Fibroblast of lung (primary cell): ENCODE results near the gene CDH4. TPM values are rescaled to one million over a fixed set of nuclear protein-coding genes. Genes with fewer than 3 reads are reported as not detected.

Source experiments
- DNase-seq, 2 donors: peaks; one replicate each; pipeline versions ENCODE4 v3.0.0 to v3.0.0-alpha.2; 2010; ENCODE audit warnings: low read depth in 2 of 2
- H2AFZ ChIP-seq: 2 replicates; pipeline ENCODE4 v1.5.1; 2012; ENCODE audit warnings: low read length, control low read depth, inconsistent platforms
- H3K27ac ChIP-seq: 2 replicates; pipeline ENCODE4 v1.5.1; 2011; ENCODE audit warnings: low read length, control low read depth; ENCODE audit not compliant: insufficient read depth
- H3K27me3 ChIP-seq: 2 replicates; pipeline ENCODE4 v1.5.1; 2011; ENCODE audit warnings: mild to moderate bottlenecking, low read length; ENCODE audit not compliant: control insufficient read depth, insufficient read depth
- H3K36me3 ChIP-seq: 2 replicates; pipeline ENCODE4 v1.5.1; 2011; ENCODE audit warnings: low read length; ENCODE audit not compliant: control insufficient read depth, insufficient read depth
- H3K4me1 ChIP-seq: 2 replicates; pipeline ENCODE4 v1.5.1; 2011; ENCODE audit warnings: low read length; ENCODE audit not compliant: control insufficient read depth, insufficient read depth; ENCODE audit errors: extremely low read depth
- H3K4me2 ChIP-seq: 2 replicates; pipeline ENCODE4 v1.5.1; 2011; ENCODE audit warnings: low read length, control low read depth; ENCODE audit not compliant: insufficient read depth; ENCODE audit errors: extremely low read depth
- H3K4me3 ChIP-seq, 4 experiments: fragments of 200-600 bp in 1 of 4; sonication (generic) in 1 of 4; replicated peaks in 1 of 4; 2 replicates each; pipeline ENCODE4 v1.5.1; 2011 to 2016; ENCODE audit warnings: low read length in 4 of 4, low read depth in 3 of 4, mild to moderate bottlenecking in 3 of 4, control low read depth in 2 of 4, inconsistent platforms in 1 of 4, mixed read lengths in 1 of 4; ENCODE audit not compliant: insufficient read depth in 1 of 4; ENCODE audit errors: control extremely low read depth in 1 of 4
- H3K79me2 ChIP-seq: 2 replicates; pipeline ENCODE4 v1.5.1; 2012; ENCODE audit warnings: mild to moderate bottlenecking, low read length, inconsistent platforms; ENCODE audit not compliant: control insufficient read depth, insufficient read depth
- H3K9ac ChIP-seq: 2 replicates; pipeline ENCODE4 v1.5.1; 2011; ENCODE audit warnings: mild to moderate bottlenecking, low read length, control low read depth; ENCODE audit not compliant: insufficient read depth
- H3K9me3 ChIP-seq: 2 replicates; pipeline ENCODE4 v1.5.1; 2012; ENCODE audit warnings: low read depth, low read length; ENCODE audit not compliant: control insufficient read depth, insufficient read depth
- H4K20me1 ChIP-seq: 2 replicates; pipeline ENCODE4 v1.5.1; 2011; ENCODE audit warnings: low read length; ENCODE audit not compliant: control insufficient read depth, insufficient read depth; ENCODE audit errors: extremely low read depth
- CTCF ChIP-seq, 2 donors: IDR thresholded peaks in 1 of 2; conservative IDR thresholded peaks in 1 of 2; 1 replicate in 1 of 2; 2 replicates in 1 of 2; pipeline ENCODE4 v1.5.1; 2011 to 2012; ENCODE audit warnings: low read length in 2 of 2, control low read depth in 1 of 2, inconsistent platforms in 1 of 2, low read depth in 1 of 2, mild to moderate bottlenecking in 1 of 2
- EZH2 ChIP-seq: IDR thresholded peaks from 2 replicates; pipeline ENCODE4 v1.5.1; 2012; ENCODE audit warnings: low read length, control low read depth, mild to moderate bottlenecking; ENCODE audit errors: missing control alignments
- polyA plus RNA-seq, 2 donors: library from polyadenylated mRNA; depleted of rRNA in 1 of 2; stranded (reverse) in 1 of 2; unstranded in 1 of 2; fragments of >200 nt; gene quantifications; 2 replicates each; pipeline ENCODE4 v1.2.1, GENCODE V29; 2011 to 2012; ENCODE audit warnings: missing spikeins in 1 of 2
- total RNA-seq: library from RNA; depleted of rRNA; stranded (reverse); fragments of >200 nt; gene quantifications from 2 replicates; pipeline ENCODE4 v1.2.1, GENCODE V29; 2014

Gene CDH4
- total and polyA plus RNA-seq, 2 donors (not counting 1 experiment from before 2014, with no cell fraction given) = 4.8 to 6.8 TPM

GRCh38 chr20:61538183-61538942 is 286.3 kb downstream of the CDH4 start:
- H2AFZ ChIP-seq = no peak overlapping the region

GRCh38 chr20:61538943-61539265 is 286.8 kb downstream of the CDH4 start:
- Histone ChIP-seq H3K27ac (no peak overlapping the region), H3K36me3 (no peaks in the 10 kb centered on the region), H3K9ac (no peak overlapping the region), H3K27me3 (no peaks in the 10 kb centered on the region), H4K20me1 (no peaks in the 10 kb centered on the region), H3K4me3 (no peak overlapping the region), H3K79me2 (no peaks in the 10 kb centered on the region), H3K4me1 (no peaks in the 10 kb centered on the region), H3K9me3 (no peaks in the 10 kb centered on the region), H2AFZ (no peak overlapping the region), H3K4me2 (no peak overlapping the region)
- TF ChIP-seq CTCF (conservative IDR thresholded peaks at IDR 0.05 in 1 of 2, IDR thresholded peaks at IDR 0.05 in 1 of 2; ENCODE audit: low read depth in 1 of 2, low read length in 2 of 2) (no peak), EZH2 (no peak)
- no peak for DNase-seq

More at GRCh38 chr20:61538183-61538942, 286.3 kb downstream of the CDH4 start:
- H3K4me2 ChIP-seq = no peak overlapping the region
- no peaks in the 10 kb centered on the region for H3K79me2 ChIP-seq
- H3K36me3 ChIP-seq = no peaks in the 10 kb centered on the region
- DNase-seq = no peak
- no peaks in the 10 kb centered on the region for H3K9me3 ChIP-seq
- no peaks in the 10 kb centered on the region for H4K20me1 ChIP-seq
- H3K4me3 ChIP-seq = no peak overlapping the region
- no peaks in the 10 kb centered on the region for H3K4me1 ChIP-seq
- no peaks in the 10 kb centered on the region for H3K27me3 ChIP-seq
- no peak overlapping the region for H3K9ac ChIP-seq
- H3K27ac ChIP-seq = no peak overlapping the region
- no peak for TF ChIP-seq CTCF (conservative IDR thresholded peaks at IDR 0.05 in 1 of 2, IDR thresholded peaks at IDR 0.05 in 1 of 2; ENCODE audit: low read depth in 1 of 2, low read length in 2 of 2)
- no peak for TF ChIP-seq EZH2

GRCh38 chr20:61539706-61540360 is 287.8 kb downstream of the CDH4 start:
- Histone ChIP-seq H4K20me1 (no peaks in the 10 kb centered on the region), H2AFZ (no peak overlapping the region), H3K79me2 (no peaks in the 10 kb centered on the region), H3K27me3 (no peaks in the 10 kb centered on the region), H3K9me3 (no peaks in the 10 kb centered on the region), H3K4me1 (no peaks in the 10 kb centered on the region), H3K4me3 (no peak overlapping the region), H3K36me3 (no peaks in the 10 kb centered on the region), H3K9ac (no peak overlapping the region), H3K4me2 (no peak overlapping the region), H3K27ac (no peak overlapping the region)
- TF ChIP-seq CTCF (conservative IDR thresholded peaks at IDR 0.05 in 1 of 2, IDR thresholded peaks at IDR 0.05 in 1 of 2; ENCODE audit: low read depth in 1 of 2, low read length in 2 of 2) (no peak), EZH2 (no peak)
- DNase-seq = no peak
